HCT116 (cell line): ENCODE measurements around the gene ABHD14A. TPM values are rescaled to one million over a fixed set of nuclear protein-coding genes. Genes with fewer than 3 reads are reported as not detected.

ENCODE experiments used
- ATAC-seq: fragments of 200-7000 bp; cut with Tn5 transposase; 2 replicates; pipeline ENCODE4 v1.9.1; 2020; ENCODE audit warnings: mild to moderate bottlenecking, moderate library complexity
- BruUV-seq: library from RNA; stranded (reverse); fragments of 400-500 nt; replicated peaks from 2 replicates; lab custom pipeline; 2021; lab: Mats Ljungman, UMichigan
- CTCF ChIA-PET: fragments of 300-600 bp; sonication (Branson Sonifier 250); formaldehyde crosslinking; loops from one replicate; lab custom pipeline; 2021; ENCODE audit warnings: antibody characterized with exemption; lab: Charles Lee
- POLR2A ChIA-PET: fragments of 300-600, 350-600 bp; sonication (Branson Sonifier 250); formaldehyde crosslinking; loops from one replicate; lab custom pipeline; 2021; ENCODE audit warnings: antibody characterized with exemption; lab: Charles Lee
- RAD21 ChIA-PET, 2 experiments: fragments of 300-600 bp; sonication (Branson Sonifier 250); formaldehyde crosslinking; loops; one replicate each; lab custom pipeline; 2023; ENCODE audit warnings: low total read pairs in 2 of 2; ENCODE audit not compliant: uncharacterized antibody in 2 of 2, unreplicated experiment in 2 of 2, low non-redundant PET in 1 of 2; lab: Charles Lee
- DNase-seq: peaks from one replicate; pipeline ENCODE4 v3.0.0-alpha.2; 2010; ENCODE audit warnings: low read depth, low spot score
- H2AFZ ChIP-seq: fragments of 200-600 bp; shearing (Covaris generic), sonication (generic); 2 replicates; pipeline ENCODE4 v1.6.1; 2017; ENCODE audit warnings: low read depth, mixed run types, mixed read lengths, antibody characterized with exemption, low read length; ENCODE audit not compliant: poor library complexity, severe bottlenecking
- H3K27ac ChIP-seq: 2 replicates; pipeline ENCODE4 v1.5.1; 2012; ENCODE audit warnings: low read depth, low read length
- H3K27me3 ChIP-seq: fragments of 200-600 bp; sonication (generic); 2 replicates; pipeline ENCODE4 v1.6.1; 2016; ENCODE audit warnings: mixed run types, low read length, mixed read lengths; ENCODE audit not compliant: insufficient read depth
- H3K36me3 ChIP-seq, 2 experiments: fragments of 200-500 bp in 1 of 2; fragments of 200-600 bp in 1 of 2; sonication (Bioruptor generic) in 1 of 2; sonication (generic) in 1 of 2; 2 replicates each; pipeline versions ENCODE4 v1.5.1 to v1.6.1; 2014 to 2016; ENCODE audit warnings: low read length in 2 of 2, inconsistent platforms in 1 of 2, mixed read lengths in 1 of 2, mixed run types in 1 of 2; ENCODE audit not compliant: insufficient read depth in 2 of 2, control insufficient read depth in 1 of 2
- H3K4me1 ChIP-seq, 2 experiments: fragments of 200-600 bp in 1 of 2; sonication (generic) in 1 of 2; 2 replicates each; pipeline versions ENCODE4 v1.5.1 to v1.6.1; 2012 to 2017; ENCODE audit warnings: low read length in 2 of 2, inconsistent platforms in 1 of 2, mild to moderate bottlenecking in 1 of 2, mixed read lengths in 1 of 2, mixed run types in 1 of 2, moderate library complexity in 1 of 2; ENCODE audit not compliant: insufficient read depth in 2 of 2, control insufficient read depth in 1 of 2
- H3K4me2 ChIP-seq: fragments of 200-600 bp; sonication (generic); 2 replicates; pipeline ENCODE4 v1.6.1; 2017; ENCODE audit warnings: mixed run types, low read length, mixed read lengths
- H3K4me3 ChIP-seq, 2 experiments: fragments of 200-600 bp in 1 of 2; sonication (generic) in 1 of 2; replicated peaks in 1 of 2; 2 replicates each; pipeline ENCODE4 v1.5.1; 2011 to 2016; ENCODE audit warnings: low read length in 2 of 2, control low read depth in 1 of 2, low read depth in 1 of 2, mild to moderate bottlenecking in 1 of 2, mixed read lengths in 1 of 2, mixed run types in 1 of 2
- H3K79me2 ChIP-seq: fragments of 200-600 bp; sonication (generic); 2 replicates; pipeline ENCODE4 v1.6.1; 2017; ENCODE audit warnings: mild to moderate bottlenecking, mixed run types, low read length, moderate library complexity, mixed read lengths; ENCODE audit not compliant: insufficient read depth
- H3K9ac ChIP-seq: fragments of 200-600 bp; sonication (generic); 2 replicates; pipeline ENCODE4 v1.6.1; 2016; ENCODE audit warnings: low read length, mixed read lengths
- H3K9me2 ChIP-seq: fragments of 200-600 bp; sonication (generic), shearing (Covaris generic); 2 replicates; pipeline ENCODE4 v1.6.1; 2017; ENCODE audit warnings: mixed run types, mild to moderate bottlenecking, moderate library complexity; ENCODE audit not compliant: insufficient read depth
- H3K9me3 ChIP-seq, 2 experiments: fragments of 200-500 bp in 1 of 2; fragments of 200-600 bp in 1 of 2; sonication (Bioruptor generic) in 1 of 2; sonication (generic) in 1 of 2; 2 replicates each; pipeline ENCODE4 v1.6.1; 2014 to 2017; ENCODE audit warnings: low read length in 2 of 2, mixed read lengths in 2 of 2, inconsistent platforms in 1 of 2, low read depth in 1 of 2, mild to moderate bottlenecking in 1 of 2, mixed run types in 1 of 2, moderate library complexity in 1 of 2; ENCODE audit not compliant: control insufficient read depth in 1 of 2, insufficient read depth in 1 of 2
- H4K20me1 ChIP-seq: fragments of 200-600 bp; sonication (generic), shearing (Covaris generic); 2 replicates; pipeline ENCODE4 v1.6.1; 2017; ENCODE audit warnings: mixed run types, mild to moderate bottlenecking, moderate library complexity; ENCODE audit not compliant: insufficient read depth
- CTCF ChIP-seq, 3 experiments: fragments of 200-600 bp in 1 of 3; sonication (generic) in 1 of 3; IDR thresholded peaks in 2 of 3; conservative IDR thresholded peaks in 1 of 3; 2 replicates each; pipeline ENCODE4 v1.5.1; 2012 to 2017; ENCODE audit warnings: low read depth in 2 of 3, low read length in 2 of 3, antibody characterized with exemption in 1 of 3, borderline replicate concordance in 1 of 3, control low read depth in 1 of 3, mild to moderate bottlenecking in 1 of 3, mixed read lengths in 1 of 3, mixed run types in 1 of 3, moderate library complexity in 1 of 3; ENCODE audit not compliant: insufficient read depth in 1 of 3
- ELF1 ChIP-seq: IDR thresholded peaks from 2 replicates; pipeline ENCODE4 v1.6.1; 2012; ENCODE audit warnings: low read depth, borderline replicate concordance
- EZH2 ChIP-seq: fragments of 200-600 bp; sonication (generic); IDR thresholded peaks from 2 replicates; pipeline ENCODE4 v1.6.1; 2017; ENCODE audit warnings: antibody characterized with exemption, mixed run types
- EZH2phosphoT487 ChIP-seq: fragments of 200-600 bp; IDR thresholded peaks from 2 replicates; pipeline ENCODE4 v1.6.1; 2018; ENCODE audit warnings: antibody characterized with exemption, borderline replicate concordance
- POLR2A ChIP-seq: IDR thresholded peaks from 2 replicates; pipeline ENCODE4 v1.7.0; 2011; ENCODE audit warnings: borderline replicate concordance; ENCODE audit not compliant: insufficient read depth, insufficient read length; ENCODE audit errors: extremely low read depth
- TCF7L2 ChIP-seq: IDR thresholded peaks from 2 replicates; pipeline ENCODE4 v1.7.0; 2011; ENCODE audit warnings: borderline replicate concordance, inconsistent platforms; ENCODE audit not compliant: insufficient read depth, insufficient read length; ENCODE audit errors: extremely low read depth
- YY1 ChIP-seq: IDR thresholded peaks from 2 replicates; pipeline ENCODE4 v1.6.1; 2011; ENCODE audit warnings: low read length, low read depth, moderate library complexity, mild to moderate bottlenecking; ENCODE audit not compliant: insufficient replicate concordance; ENCODE audit errors: extremely low read depth
- ZBTB33 ChIP-seq: IDR thresholded peaks from 2 replicates; pipeline ENCODE4 v1.6.1; 2011; ENCODE audit warnings: mild to moderate bottlenecking, low read length, moderate library complexity; ENCODE audit not compliant: insufficient replicate concordance; ENCODE audit errors: extremely low read depth
- intact Hi-C: fragments of 100-400 bp; cut with micrococcal nuclease; formaldehyde crosslinking; loops from 2 replicates; pipeline ENCODE4 v1.10.0; 2022
- total RNA-seq: library from RNA; stranded (reverse); gene quantifications from one replicate; pipeline ENCODE4 v1.2.1, GENCODE V29; 2021; ENCODE audit not compliant: unreplicated experiment

Gene ABHD14A
- total RNA-seq, 1 experiment from 2014 or later, result 11.6 TPM

- H3K4me3 ChIP-seq, result no peak overlapping the region
- CTCF ChIA-PET, result no interaction called here
These were observed 13.9 kb upstream of the ABHD14A start for GRCh38 chr3:51961011-51961410.

More at GRCh38 chr3:51961011-51961410, 13.9 kb upstream of the ABHD14A start:
- Histone ChIP-seq H3K4me1 (peaks cover 0 to under 1% of the 10 kb centered on the region in 2 experiments; a peak in 2 of 4 replicates), H3K9me2 (no peaks in the 10 kb centered on the region), H2AFZ (no peak overlapping the region), H4K20me1 (no peaks in the 10 kb centered on the region), H3K27ac (no peak overlapping the region), H3K27me3 (no peaks in the 10 kb centered on the region), H3K36me3 (0 out of 4 replicates have a peak, but pooled peaks cover 0 to 3% of the 10 kb centered on the region in 2 experiments), H3K79me2 (no peaks in the 10 kb centered on the region), H3K9ac (no peak overlapping the region), H3K9me3 (no peaks in the 10 kb centered on the region), H3K4me2 (no peak overlapping the region)
- DNase-seq (no peak), ATAC-seq (no peak)
- ChIA-PET POLR2A (no interaction called here), RAD21 (no interaction called here)
- intact Hi-C loops, result no loop called here
- no TSS peak for BruUV-seq
- TF ChIP-seq ZBTB33, result no peak
- TF ChIP-seq POLR2A, result no peak
- TF ChIP-seq EZH2, result no peak
- no peak for TF ChIP-seq EZH2phosphoT487
- TF ChIP-seq TCF7L2, result no peak
- TF ChIP-seq YY1, result no peak
- TF ChIP-seq ELF1, result no peak
- TF ChIP-seq CTCF (IDR thresholded peaks at IDR 0.05 in 2 of 3, conservative IDR thresholded peaks at IDR 0.05 in 1 of 3; ENCODE audit: borderline replicate concordance in 1 of 3, insufficient read depth in 1 of 3, low read depth in 2 of 3, low read length in 2 of 3), result no peak
- TF ChIP-seq, all 23 proteins: peak for 0
